ENCODE measurements around the gene ZPBP2.

Gene ZPBP2

GRCh38 chr17:39915559-39915958 is 47.6 kb downstream of the ZPBP2 start:
- H3K4me1 ChIP-seq (ENCODE audit: control insufficient read depth in 1 of 2, insufficient read depth in 2 of 2, low read length in 2 of 2), result no peaks in the 10 kb centered on the region
- H3K4me3 ChIP-seq (ENCODE audit: low read depth in 1 of 2, low read length in 2 of 2), result no peak overlapping the region
- H3K9me3 ChIP-seq (ENCODE audit: control insufficient read depth in 1 of 2, low read length in 2 of 2), result no peaks in the 10 kb centered on the region
- no peaks in the 10 kb centered on the region for H3K27me3 ChIP-seq (ENCODE audit: low read depth, low read length)
- H3K36me3 ChIP-seq (ENCODE audit: control insufficient read depth in 1 of 2, insufficient read depth in 2 of 2, low read length in 2 of 2), result peaks cover 9 to 14% of the 10 kb centered on the region in 2 donors
- no peak overlapping the region for H3K27ac ChIP-seq (ENCODE audit: low read length)

DNA sequence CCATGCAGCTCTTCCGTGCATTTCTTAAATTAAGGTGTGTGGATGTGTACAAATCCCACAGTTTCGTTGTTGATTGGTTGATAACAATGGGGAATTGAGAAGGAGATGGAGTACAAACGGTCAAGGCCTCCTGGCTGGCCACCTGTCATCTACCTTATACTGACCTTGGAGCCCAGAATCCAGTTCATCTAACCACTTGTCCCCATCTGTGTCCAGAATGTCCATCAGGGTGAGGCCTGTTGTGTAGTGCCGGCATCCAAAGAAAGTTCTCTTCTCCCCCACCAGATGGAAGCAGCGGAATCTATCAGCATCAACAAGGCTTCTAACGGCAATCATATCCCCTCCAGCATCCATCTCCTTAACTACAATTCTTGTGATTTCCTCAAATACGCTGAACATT is 48.9 kb downstream of the ZPBP2 start:
- peaks cover 15 to 27% of the 10 kb centered on the region in 2 donors for H3K36me3 ChIP-seq (ENCODE audit: control insufficient read depth in 1 of 2, insufficient read depth in 2 of 2, low read length in 2 of 2)
- H3K27ac ChIP-seq (ENCODE audit: low read length), result no peak overlapping the region
- no peak overlapping the region for H3K4me3 ChIP-seq (ENCODE audit: low read depth in 1 of 2, low read length in 2 of 2)
- H3K27me3 ChIP-seq (ENCODE audit: low read depth, low read length), result no peaks in the 10 kb centered on the region
- no peaks in the 10 kb centered on the region for H3K9me3 ChIP-seq (ENCODE audit: control insufficient read depth in 1 of 2, low read length in 2 of 2)
- H3K4me1 ChIP-seq (ENCODE audit: control insufficient read depth in 1 of 2, insufficient read depth in 2 of 2, low read length in 2 of 2), result no peaks in the 10 kb centered on the region

GRCh38 chr17:39919087-39919683 is 51.2 kb downstream of the ZPBP2 start:
- Histone ChIP-seq H3K27ac (ENCODE audit: low read length) (no peak overlapping the region), H3K4me1 (ENCODE audit: control insufficient read depth in 1 of 2, insufficient read depth in 2 of 2, low read length in 2 of 2) (peaks cover 0 to 2% of the 10 kb centered on the region in 2 donors), H3K4me3 (ENCODE audit: low read depth in 1 of 2, low read length in 2 of 2) (no peak overlapping the region), H3K36me3 (ENCODE audit: control insufficient read depth in 1 of 2, insufficient read depth in 2 of 2, low read length in 2 of 2) (peaks cover 32 to 45% of the 10 kb centered on the region in 2 donors), H3K9me3 (ENCODE audit: control insufficient read depth in 1 of 2, low read length in 2 of 2) (no peaks in the 10 kb centered on the region), H3K27me3 (ENCODE audit: low read depth, low read length) (no peaks in the 10 kb centered on the region)

DNA sequence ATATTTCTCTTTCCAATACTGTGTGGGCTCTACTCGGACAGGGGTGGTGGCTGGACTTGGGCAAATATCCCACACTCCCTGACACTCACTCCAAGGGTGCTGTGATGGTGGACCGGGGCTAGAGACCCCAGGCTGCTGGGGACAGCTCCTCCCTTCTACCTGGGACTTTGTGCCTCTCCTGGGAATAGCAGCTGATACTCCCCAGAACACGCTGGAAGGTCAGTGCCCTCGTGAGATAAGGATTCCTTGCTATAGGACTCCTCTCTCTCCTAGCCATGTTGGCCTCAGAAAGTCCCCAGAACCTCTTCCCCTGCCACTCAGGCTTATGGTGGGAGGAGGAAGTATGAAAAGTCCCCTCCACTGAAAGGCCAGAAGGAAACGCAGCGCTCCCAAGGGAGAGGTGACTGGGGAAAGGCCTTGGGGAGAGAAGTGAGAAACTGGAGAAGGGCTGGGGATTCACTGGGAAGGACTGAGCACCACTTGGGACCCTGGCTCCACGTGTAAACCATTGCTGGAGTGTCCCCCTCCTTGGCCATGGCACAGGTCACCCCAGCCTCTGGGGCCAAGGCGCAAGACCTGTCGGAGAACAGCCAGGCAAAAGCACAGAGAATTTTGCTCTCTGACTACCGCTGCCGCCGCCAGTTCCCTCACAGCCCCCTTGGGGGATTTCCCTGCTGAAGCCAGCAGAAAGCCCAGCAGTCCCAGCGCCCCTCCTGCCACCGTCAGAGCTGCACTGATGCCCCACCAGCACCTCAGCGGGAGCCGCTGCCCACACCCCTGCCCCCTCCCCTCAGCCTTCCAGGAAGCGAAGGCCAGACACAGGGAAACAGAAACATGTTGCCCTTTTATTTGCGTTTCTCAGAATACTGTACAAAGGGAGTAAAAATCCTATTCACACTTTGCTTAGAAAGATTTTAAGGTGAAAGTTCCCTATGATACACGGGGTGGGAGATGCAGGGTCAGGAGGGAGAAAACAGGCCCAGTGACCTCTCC is 52.5 kb downstream of the ZPBP2 start:
- no peaks in the 10 kb centered on the region for H3K9me3 ChIP-seq (ENCODE audit: control insufficient read depth in 1 of 2, low read length in 2 of 2)
- H3K27me3 ChIP-seq (ENCODE audit: low read depth, low read length), result no peaks in the 10 kb centered on the region
- H3K4me1 ChIP-seq (ENCODE audit: control insufficient read depth in 1 of 2, insufficient read depth in 2 of 2, low read length in 2 of 2), result peaks cover 0 to 15% of the 10 kb centered on the region in 2 donors
- peaks cover 32 to 44% of the 10 kb centered on the region in 2 donors for H3K36me3 ChIP-seq (ENCODE audit: control insufficient read depth in 1 of 2, insufficient read depth in 2 of 2, low read length in 2 of 2)
- no peak overlapping the region for H3K4me3 ChIP-seq (ENCODE audit: low read depth in 1 of 2, low read length in 2 of 2)
- no peak overlapping the region for H3K27ac ChIP-seq (ENCODE audit: low read length)

- H3K9me3 ChIP-seq (ENCODE audit: control insufficient read depth in 1 of 2, low read length in 2 of 2), result no peaks in the 10 kb centered on the region
- H3K4me3 ChIP-seq (ENCODE audit: low read depth in 1 of 2, low read length in 2 of 2), result no peak overlapping the region
- H3K36me3 ChIP-seq (ENCODE audit: control insufficient read depth in 1 of 2, insufficient read depth in 2 of 2, low read length in 2 of 2), result peaks cover 32 to 44% of the 10 kb centered on the region in 2 donors
- H3K27me3 ChIP-seq (ENCODE audit: low read depth, low read length), result no peaks in the 10 kb centered on the region
- H3K4me1 ChIP-seq (ENCODE audit: control insufficient read depth in 1 of 2, insufficient read depth in 2 of 2, low read length in 2 of 2), result peaks cover 5 to 23% of the 10 kb centered on the region in 2 donors
- H3K27ac ChIP-seq (ENCODE audit: low read length), result no peak overlapping the region
Measured at GRCh38 chr17:39921323-39921722, 53.3 kb downstream of the ZPBP2 start.

DNA sequence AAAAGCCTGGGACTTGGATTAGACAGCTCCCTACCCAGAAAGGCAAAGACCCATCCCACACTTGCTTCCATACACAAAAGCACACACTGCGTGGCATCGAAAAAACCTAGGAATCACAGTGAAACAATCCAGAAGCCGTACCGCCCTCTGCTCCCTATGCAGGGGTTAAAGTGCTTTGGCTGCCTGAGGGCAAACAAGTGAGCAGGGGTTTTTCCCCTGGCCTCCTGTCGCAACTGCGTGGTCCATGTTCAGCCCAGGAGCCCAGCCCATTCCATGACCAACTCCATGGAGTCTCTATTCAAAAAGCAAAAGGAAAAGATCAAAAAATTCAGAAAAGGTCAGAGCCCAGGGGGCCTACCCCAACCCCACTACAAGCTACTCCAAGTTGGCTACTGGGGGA is 54.0 kb downstream of the ZPBP2 start:
- Histone ChIP-seq H3K36me3 (ENCODE audit: control insufficient read depth in 1 of 2, insufficient read depth in 2 of 2, low read length in 2 of 2) (peaks cover 32 to 44% of the 10 kb centered on the region in 2 donors), H3K27ac (ENCODE audit: low read length) (no peak overlapping the region), H3K4me1 (ENCODE audit: control insufficient read depth in 1 of 2, insufficient read depth in 2 of 2, low read length in 2 of 2) (peaks cover 5 to 29% of the 10 kb centered on the region in 2 donors)

DNA sequence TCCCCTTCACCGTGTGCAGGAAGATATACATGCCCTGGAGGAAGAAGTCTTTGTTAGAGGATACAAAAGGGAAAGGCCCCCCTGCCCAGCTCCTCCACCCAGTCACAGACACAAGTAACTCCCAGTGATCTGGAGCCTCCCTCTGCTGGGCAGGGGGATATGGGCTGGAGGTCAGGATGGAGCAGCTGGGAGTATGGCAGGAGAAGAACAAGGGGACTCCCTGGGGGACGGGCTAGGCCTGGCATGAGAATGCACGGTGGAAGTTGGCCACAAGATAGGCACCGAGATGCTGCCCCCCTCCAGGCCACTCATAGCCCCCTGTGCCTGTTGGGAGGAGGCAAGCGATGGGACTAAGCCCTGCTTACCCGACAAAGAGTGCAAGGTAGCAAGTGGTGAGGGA is 55.2 kb downstream of the ZPBP2 start:
- Histone ChIP-seq H3K9me3 (ENCODE audit: control insufficient read depth in 1 of 2, low read length in 2 of 2) (no peaks in the 10 kb centered on the region), H3K27ac (ENCODE audit: low read length) (no peak overlapping the region), H3K4me1 (ENCODE audit: control insufficient read depth in 1 of 2, insufficient read depth in 2 of 2, low read length in 2 of 2) (peaks cover 7 to 29% of the 10 kb centered on the region in 2 donors), H3K4me3 (ENCODE audit: low read depth in 1 of 2, low read length in 2 of 2) (no peak overlapping the region), H3K36me3 (ENCODE audit: control insufficient read depth in 1 of 2, insufficient read depth in 2 of 2, low read length in 2 of 2) (peaks cover 32 to 44% of the 10 kb centered on the region in 2 donors), H3K27me3 (ENCODE audit: low read depth, low read length) (no peaks in the 10 kb centered on the region)

More for the DNA sequence above, 54.0 kb downstream of the ZPBP2 start:
- H3K9me3 ChIP-seq (ENCODE audit: control insufficient read depth in 1 of 2, low read length in 2 of 2), result no peaks in the 10 kb centered on the region
- H3K4me3 ChIP-seq (ENCODE audit: low read depth in 1 of 2, low read length in 2 of 2), result no peak overlapping the region
- H3K27me3 ChIP-seq (ENCODE audit: low read depth, low read length), result no peaks in the 10 kb centered on the region

GRCh38 chr17:39923836-39924690 is 56.1 kb downstream of the ZPBP2 start:
- Histone ChIP-seq H3K4me3 (ENCODE audit: low read depth in 1 of 2, low read length in 2 of 2) (no peak overlapping the region), H3K4me1 (ENCODE audit: control insufficient read depth in 1 of 2, insufficient read depth in 2 of 2, low read length in 2 of 2) (peaks cover 16 to 36% of the 10 kb centered on the region in 2 donors), H3K27me3 (ENCODE audit: low read depth, low read length) (no peaks in the 10 kb centered on the region), H3K27ac (ENCODE audit: low read length) (no peak overlapping the region), H3K9me3 (ENCODE audit: control insufficient read depth in 1 of 2, low read length in 2 of 2) (no peaks in the 10 kb centered on the region), H3K36me3 (ENCODE audit: control insufficient read depth in 1 of 2, insufficient read depth in 2 of 2, low read length in 2 of 2) (peaks cover 31 to 41% of the 10 kb centered on the region in 2 donors)

GRCh38 chr17:39924691-39925055 is 56.7 kb downstream of the ZPBP2 start:
- H3K27me3 ChIP-seq (ENCODE audit: low read depth, low read length), result no peaks in the 10 kb centered on the region
- H3K9me3 ChIP-seq (ENCODE audit: control insufficient read depth in 1 of 2, low read length in 2 of 2), result no peaks in the 10 kb centered on the region
- peaks cover 28 to 42% of the 10 kb centered on the region in 2 donors for H3K36me3 ChIP-seq (ENCODE audit: control insufficient read depth in 1 of 2, insufficient read depth in 2 of 2, low read length in 2 of 2)
- peaks cover 17 to 36% of the 10 kb centered on the region in 2 donors for H3K4me1 ChIP-seq (ENCODE audit: control insufficient read depth in 1 of 2, insufficient read depth in 2 of 2, low read length in 2 of 2)
- H3K27ac ChIP-seq (ENCODE audit: low read length), result no peak overlapping the region
- H3K4me3 ChIP-seq (ENCODE audit: low read depth in 1 of 2, low read length in 2 of 2), result no peak overlapping the region

DNA sequence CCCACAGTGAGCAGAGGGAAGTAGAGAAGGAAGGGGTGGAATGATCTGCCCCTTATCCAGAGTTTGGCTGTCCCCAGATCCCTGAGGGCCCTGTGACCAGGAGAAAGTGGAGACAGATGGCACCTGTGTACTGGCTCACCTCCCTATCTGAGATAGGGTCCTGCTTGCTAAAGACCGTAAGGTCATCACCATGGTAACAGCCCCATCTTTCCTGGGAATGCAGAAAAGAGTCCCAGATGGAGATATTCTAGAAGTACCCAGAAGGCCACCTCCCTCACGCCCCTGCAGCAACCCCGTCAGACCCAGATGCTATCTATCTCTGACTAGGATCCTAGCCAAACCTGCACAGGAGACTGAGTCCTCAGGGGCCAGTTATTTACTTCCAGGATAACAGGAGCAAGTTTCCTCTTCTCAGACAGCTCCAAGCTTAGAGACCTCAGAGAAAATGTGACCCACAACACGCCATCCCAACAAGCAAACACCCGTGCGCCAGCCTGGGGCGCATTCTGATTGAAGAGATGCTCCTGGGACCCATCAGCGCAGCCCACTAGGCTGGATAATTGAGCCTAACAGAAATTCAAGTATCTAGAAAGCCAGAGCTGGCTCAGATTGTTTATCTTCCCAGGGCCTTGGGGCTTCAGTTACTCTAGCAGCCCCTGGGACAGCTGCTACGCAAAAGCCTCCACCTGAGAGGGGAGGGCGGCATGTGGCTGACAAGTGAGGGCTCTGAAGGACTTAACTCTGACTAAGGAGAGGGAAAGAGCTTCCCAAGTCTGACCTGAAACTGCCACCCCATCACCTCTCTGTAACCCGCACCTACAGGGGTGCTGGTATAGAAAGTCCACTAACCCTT is 57.5 kb downstream of the ZPBP2 start:
- Histone ChIP-seq H3K27me3 (ENCODE audit: low read depth, low read length) (no peaks in the 10 kb centered on the region), H3K27ac (ENCODE audit: low read length) (peak overlapping the region; percentile 80), H3K9me3 (ENCODE audit: control insufficient read depth in 1 of 2, low read length in 2 of 2) (no peaks in the 10 kb centered on the region), H3K4me1 (ENCODE audit: control insufficient read depth in 1 of 2, insufficient read depth in 2 of 2, low read length in 2 of 2) (peaks cover 17 to 36% of the 10 kb centered on the region in 2 donors), H3K4me3 (ENCODE audit: low read depth in 1 of 2, low read length in 2 of 2) (peak overlapping the region in 1 of 2 donors; percentile 78), H3K36me3 (ENCODE audit: control insufficient read depth in 1 of 2, insufficient read depth in 2 of 2, low read length in 2 of 2) (peaks cover 28 to 44% of the 10 kb centered on the region in 2 donors)

Data from muscle layer of duodenum (tissue), 2 donors.